Neural progenitor cell (in vitro differentiated cells): ENCODE results near the gene PPP1R9B.

Experiments
- CTCF ChIP-seq: fragments of 200-600 bp; sonication (generic); IDR thresholded peaks from 2 replicates; pipeline ENCODE4 v1.5.1; 2017; ENCODE audit warnings: antibody characterized with exemption, mild to moderate bottlenecking
- EZH2 ChIP-seq: fragments of 200-600 bp; sonication (generic); IDR thresholded peaks from 2 replicates; pipeline ENCODE4 v1.6.1; 2017; ENCODE audit warnings: antibody characterized with exemption, mild to moderate bottlenecking, moderate library complexity
- EZH2phosphoT487 ChIP-seq: fragments of 200-600 bp; sonication (generic); IDR thresholded peaks from 2 replicates; pipeline ENCODE4 v1.6.1; 2017; ENCODE audit warnings: antibody characterized with exemption

DNA sequence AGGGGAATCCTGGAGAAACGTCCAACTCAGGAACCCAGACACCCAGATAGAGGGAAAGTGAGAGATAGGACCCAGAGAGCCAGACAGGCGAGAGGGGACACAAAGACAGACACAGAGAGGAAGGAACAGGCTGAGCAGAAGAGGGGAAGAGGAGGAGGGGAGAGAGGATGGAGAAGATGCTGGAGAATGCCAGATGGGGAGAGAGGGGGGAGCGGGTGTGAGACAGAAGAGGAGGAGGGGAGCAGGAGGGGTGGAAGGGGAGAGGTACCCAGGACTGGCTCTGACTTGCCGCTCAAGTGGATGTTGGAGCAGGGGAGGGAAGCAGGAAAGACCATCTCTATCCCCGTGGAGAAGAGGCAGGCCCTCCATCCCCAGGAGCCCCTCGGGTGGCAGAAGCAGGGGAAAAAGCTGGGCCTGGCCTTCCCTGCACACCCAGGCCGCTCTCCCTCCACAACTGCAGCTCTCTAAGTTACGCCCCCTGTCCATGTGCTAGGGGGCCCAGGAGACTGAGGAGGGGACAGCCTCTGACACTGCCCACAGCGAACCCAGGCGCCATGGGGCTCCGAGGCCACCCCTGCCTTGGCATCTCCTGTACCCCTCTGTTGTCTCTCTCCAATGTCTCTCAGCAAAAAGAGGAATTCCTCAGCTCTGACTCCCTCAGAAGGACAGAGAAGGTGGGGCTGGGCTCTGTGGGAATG, 4.8 kb downstream of the PPP1R9B start:
- no peak for TF ChIP-seq CTCF
- no peak for TF ChIP-seq EZH2
- no peak for TF ChIP-seq EZH2phosphoT487
